Measurements from ENCODE around the gene HEG1.

DNA sequence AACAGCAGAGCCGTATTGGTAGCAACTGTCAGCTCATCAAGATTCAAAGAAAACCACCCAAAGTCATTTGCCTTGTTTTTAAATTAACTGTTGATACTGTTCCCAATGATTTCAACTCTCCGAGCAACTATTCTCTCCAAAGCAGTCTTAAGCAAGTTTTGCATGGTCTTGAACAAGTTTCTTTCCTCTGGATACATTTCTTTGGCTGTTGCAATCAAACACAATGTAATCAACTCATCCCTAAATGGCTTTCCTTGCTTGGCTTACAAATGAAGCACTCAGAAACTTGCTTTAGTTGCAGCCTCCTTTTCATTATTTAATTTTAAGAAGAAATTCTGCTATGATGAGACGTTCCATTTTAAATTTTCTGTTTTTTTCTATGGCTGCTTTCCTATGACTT, 105.8 kb downstream of the HEG1 start:
- TF ChIP-seq, protein P1, sequence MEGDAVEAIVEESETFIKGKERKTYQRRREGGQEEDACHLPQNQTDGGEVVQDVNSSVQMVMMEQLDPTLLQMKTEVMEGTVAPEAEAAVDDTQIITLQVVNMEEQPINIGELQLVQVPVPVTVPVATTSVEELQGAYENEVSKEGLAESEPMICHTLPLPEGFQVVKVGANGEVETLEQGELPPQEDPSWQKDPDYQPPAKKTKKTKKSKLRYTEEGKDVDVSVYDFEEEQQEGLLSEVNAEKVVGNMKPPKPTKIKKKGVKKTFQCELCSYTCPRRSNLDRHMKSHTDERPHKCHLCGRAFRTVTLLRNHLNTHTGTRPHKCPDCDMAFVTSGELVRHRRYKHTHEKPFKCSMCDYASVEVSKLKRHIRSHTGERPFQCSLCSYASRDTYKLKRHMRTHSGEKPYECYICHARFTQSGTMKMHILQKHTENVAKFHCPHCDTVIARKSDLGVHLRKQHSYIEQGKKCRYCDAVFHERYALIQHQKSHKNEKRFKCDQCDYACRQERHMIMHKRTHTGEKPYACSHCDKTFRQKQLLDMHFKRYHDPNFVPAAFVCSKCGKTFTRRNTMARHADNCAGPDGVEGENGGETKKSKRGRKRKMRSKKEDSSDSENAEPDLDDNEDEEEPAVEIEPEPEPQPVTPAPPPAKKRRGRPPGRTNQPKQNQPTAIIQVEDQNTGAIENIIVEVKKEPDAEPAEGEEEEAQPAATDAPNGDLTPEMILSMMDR (IDR thresholded peaks at IDR 0.05) = no peak
- no peak for TF ChIP-seq EP300 (IDR thresholded peaks at IDR 0.05)
